HG03159 (cell line): ENCODE measurements around the gene PNPLA6.

ENCODE experiments used
- ATAC-seq: cut with Tn5 transposase; IDR thresholded peaks from one replicate; pipeline ENCODE4 v1.9.1; 2021; ENCODE audit warnings: mild to moderate bottlenecking, moderate library complexity; ENCODE audit not compliant: unreplicated experiment

Gene PNPLA6

DNA sequence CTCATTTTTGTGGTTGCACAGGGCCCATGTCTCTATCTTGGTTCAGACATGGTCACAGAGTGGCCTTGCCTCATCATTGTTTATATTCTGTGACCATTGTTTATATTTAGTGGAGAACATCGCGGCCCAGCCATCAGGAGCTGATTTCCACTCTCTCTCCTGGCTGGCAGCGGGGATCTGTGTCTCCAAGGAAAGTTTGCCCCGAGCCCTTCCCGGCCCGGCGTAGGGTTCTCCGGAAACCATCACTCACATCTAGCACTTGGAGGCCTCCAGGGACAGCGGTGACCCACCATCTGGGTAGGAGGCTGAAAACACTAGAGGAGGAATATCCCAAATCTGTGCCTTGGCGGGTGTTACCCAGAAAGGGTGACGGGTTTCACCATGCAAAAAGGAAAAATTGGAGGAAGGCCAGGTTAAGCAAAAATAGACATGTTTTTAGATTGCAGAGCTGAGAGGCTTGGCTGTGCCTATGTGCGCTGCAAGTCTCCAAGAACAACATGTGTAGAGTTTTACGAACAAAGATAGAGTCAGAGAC is 20.3 kb upstream of the PNPLA6 start:
- ATAC-seq, result no peak

DNA sequence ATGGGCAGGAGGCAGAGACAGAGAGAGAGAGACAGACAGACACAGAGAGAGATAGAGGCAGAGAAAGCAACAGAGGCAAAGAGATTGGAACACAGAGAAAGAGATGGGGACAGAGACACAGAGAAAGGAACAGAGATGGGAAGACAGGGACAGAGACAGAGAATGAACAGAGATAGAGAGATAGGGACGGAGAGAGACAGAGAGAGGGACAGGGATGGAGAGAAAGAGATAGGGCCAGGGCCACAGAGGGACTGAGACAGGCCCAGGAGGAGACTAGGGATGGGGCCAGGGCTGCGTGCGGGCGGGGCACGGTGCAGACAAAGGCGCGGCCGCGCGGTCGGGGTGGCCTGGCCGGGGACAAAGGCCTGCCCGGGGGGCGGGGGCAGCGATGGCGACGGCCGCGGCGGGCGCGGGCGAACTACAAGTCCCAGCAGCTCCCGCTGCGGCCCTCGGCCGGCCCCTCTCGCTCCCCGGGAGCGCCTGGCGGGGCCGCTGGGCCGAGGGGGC is 19.8 kb upstream of the PNPLA6 start, which contains the start of gene ZNF358:
TSS of gene ZNF358 (plus strand) at position 459 of the 507 bp plus-strand sequence. CDS start 3,140 bp downstream, outside the sequence.
- no peak for ATAC-seq

DNA sequence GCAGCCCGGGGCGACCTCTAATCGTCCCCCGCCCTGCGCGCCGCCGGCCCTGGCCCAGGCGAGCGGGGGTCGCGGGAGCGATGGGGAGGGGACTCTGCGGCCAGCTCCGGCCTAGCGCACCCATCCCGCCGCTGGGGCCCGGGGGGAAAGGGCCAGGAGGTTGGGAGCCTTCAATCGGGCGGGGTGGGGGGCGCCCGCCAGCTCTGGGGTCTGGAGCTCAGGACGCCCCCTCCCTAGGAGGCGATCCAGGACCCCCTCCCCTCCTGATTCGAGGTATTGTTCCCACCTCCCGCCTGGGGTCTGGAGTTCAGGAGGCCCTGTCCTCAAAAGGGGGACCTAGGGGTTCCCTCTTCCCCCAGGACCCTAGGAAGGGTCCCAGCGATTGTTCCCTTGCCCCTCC is 19.2 kb upstream of the PNPLA6 start:
- ATAC-seq, result no peak

DNA sequence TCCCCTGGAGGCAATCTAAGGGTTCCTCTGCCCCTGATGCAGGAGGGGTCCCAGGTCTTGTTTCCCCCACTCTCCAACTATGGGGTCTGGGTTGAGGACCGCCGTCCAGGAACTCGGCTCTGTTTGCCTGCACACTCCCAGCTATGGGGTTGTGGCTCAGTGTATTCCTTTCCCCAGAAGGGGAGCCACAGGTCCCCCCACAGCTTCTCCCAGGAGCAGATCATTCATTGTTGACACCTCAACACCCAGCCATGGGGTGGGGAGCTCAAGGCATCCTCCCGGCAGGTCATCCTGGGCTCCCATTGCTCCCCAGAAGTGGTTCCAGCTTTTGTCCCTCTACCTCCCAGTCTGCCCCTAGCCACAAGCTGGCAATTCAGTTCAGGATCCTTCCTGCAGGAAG is 18.6 kb upstream of the PNPLA6 start:
- ATAC-seq, result no peak

DNA sequence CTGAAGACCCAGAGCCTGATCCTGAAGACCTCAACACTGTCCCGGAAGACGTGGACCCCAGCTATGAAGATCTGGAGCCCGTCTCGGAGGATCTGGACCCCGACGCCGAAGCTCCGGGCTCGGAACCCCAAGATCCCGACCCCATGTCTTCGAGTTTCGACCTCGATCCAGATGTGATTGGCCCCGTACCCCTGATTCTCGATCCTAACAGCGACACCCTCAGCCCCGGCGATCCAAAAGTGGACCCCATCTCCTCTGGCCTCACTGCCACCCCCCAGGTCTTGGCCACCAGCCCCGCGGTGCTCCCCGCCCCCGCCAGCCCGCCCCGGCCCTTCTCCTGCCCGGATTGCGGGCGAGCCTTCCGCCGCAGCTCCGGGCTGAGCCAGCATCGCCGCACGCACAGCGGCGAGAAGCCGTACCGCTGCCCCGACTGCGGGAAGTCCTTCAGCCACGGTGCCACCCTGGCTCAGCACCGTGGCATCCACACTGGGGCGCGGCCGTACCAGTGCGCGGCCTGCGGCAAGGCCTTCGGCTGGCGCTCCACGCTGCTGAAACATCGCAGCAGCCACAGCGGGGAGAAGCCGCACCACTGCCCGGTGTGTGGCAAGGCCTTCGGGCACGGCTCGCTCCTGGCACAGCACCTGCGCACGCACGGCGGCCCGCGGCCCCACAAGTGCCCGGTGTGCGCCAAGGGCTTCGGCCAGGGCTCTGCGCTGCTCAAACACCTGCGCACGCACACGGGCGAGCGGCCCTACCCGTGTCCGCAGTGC is 16.0 kb upstream of the PNPLA6 start:
- ATAC-seq, result no peak

DNA sequence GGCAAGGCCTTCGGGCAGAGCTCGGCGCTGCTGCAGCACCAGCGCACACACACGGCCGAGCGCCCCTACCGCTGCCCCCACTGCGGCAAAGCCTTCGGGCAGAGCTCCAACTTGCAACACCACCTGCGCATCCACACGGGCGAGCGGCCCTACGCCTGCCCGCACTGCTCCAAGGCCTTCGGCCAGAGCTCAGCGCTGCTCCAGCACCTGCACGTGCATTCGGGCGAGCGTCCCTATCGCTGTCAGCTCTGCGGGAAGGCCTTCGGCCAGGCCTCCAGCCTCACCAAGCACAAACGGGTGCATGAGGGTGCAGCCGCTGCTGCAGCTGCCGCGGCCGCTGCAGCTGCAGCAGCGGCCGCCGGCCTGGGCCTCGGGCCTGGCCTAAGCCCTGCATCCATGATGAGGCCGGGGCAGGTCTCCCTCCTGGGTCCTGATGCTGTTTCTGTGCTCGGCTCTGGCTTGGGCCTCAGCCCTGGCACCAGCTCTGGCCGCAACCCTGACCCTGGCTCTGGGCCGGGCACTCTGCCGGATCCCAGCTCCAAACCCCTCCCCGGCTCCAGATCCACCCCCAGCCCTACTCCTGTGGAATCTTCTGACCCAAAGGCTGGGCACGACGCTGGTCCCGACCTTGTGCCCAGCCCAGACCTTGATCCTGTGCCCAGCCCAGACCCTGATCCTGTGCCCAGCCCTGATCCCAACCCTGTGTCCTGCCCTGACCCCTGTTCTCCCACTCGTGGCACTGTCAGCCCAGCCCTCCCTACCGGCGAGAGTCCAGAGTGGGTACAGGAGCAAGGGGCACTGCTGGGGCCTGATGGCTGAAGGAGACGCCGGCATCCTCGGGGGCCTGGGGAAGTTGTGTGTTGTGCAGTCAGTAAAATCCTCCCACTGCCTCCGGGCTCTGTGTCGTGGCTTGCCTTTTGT is 15.1 kb upstream of the PNPLA6 start:
- ATAC-seq, result no peak

DNA sequence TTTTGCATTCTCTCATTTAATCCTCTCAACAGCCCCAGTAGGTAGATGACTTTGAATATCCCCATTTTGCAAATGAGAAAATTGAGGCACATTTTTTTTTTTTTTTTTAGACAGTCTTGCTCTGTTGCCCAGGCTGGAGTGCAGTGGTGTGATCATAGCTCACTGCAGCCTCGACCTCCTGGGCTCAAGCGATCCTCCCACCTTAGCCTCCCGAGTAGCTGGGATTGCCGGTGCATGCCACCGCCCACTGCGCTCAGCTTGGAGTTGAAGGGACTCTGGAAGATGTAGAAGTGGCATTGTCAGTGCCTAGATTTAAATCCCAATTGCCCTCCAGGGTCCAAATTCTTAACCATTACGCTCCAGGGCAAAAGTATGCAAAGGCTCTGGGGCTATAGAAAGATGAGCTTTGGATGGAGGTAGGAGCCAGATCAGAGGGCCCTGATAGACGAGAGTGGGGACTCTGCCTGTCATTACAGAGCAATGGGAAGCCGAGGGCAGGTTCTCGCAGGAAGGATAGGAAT is 13.9 kb upstream of the PNPLA6 start:
- no peak for ATAC-seq

DNA sequence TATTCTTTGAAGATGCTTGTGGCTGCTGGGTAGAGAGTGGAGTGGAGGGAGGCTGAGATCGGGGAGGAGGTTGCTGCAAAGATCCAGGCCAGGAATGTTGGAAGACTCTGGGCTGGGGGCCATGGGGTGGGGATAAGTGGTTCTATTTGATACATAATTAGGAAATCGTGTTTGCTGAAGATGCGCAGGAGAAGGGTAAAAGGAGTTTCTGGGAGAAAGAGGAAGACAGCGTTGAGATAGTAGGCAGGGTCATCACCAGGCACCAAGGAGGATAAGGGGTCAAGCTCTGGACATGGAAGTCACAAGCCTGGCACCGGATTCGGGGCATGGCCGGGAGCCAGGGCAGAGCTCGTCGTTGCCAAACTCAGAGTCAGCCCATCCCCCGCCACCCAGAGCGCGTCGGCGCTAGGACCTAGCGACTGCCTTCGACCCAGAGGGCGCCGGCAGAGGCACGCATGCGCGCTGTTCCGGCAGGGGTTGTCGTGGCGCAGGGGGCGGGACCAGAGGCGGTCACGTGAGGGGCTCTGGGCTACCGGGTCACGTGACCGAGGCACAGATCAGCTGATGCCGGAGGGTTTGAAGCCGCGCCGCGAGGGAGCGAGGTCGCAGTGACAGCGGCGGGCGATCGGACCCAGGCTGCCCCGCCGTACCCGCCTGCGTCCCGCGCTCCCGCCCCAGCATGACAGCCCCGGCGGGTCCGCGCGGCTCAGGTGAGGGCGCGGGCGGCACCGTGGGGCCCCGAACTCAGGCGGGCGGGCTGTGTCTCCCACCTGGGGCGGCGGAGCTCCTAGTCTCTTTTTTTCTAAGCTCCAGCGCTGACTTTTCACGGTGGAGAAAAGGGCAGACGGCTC is 13.2 kb upstream of the PNPLA6 start, which contains the start of gene MCOLN1:
TSS of gene MCOLN1 (plus strand) at position 553 of the 851 bp plus-strand sequence. CDS start at position 680, 127 bp downstream.
- ATAC-seq, result peak; percentile 75

DNA sequence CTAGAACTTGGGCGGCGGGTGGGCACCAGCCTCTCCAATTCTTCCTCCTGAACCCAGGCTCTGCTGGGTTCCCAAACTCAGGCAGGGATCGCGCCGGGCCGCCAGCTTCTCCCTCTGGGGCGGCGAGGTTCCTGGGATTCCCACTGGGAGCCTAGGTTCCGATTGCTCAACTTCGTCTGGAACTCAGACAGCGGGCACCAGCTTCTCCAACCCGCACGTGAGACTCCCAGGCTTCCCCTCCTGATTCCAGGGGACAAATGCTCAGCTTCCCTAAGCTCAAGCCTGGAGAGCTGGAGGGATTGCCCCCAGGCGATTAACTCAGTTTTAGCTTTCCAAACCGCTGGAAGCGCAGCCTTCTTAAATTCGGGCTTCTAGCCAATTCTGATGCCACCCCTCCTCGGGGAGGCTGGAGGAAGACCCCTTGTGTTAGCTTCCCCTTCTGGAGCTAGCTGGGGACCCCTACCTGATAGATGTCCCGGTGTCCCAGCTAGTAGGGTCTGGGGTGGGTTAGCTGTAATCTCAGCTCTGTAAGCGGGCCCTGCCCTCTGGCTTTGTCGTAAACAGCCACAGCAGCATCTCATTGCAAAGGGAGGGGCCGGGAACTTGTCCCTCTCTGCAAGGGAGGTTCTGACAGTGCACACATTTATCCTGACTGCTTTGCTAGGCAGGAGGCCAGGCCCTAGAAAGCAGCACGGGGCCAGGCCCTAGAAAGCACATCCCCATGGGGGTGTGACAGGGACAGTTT is 12.4 kb upstream of the PNPLA6 start:
- no peak for ATAC-seq

DNA sequence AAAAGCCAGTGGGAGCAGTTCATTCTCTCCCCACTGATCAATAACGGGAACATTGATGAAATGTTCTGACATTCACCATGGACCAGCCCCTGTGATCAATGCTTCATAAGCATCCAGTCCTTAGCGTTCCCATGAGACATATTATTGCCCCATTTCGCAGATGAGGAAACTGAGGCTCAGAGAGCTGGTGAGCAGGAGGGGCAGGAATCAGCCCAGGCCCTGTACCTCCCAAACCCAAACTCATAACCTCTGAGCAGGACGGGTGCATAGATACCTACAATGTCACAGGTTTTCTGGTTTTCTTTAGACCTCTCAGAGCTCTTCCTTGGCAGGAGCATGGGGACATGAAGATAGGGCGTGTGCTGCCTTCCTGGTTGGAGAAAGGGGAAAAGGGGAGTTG is 11.0 kb upstream of the PNPLA6 start:
- no peak for ATAC-seq

DNA sequence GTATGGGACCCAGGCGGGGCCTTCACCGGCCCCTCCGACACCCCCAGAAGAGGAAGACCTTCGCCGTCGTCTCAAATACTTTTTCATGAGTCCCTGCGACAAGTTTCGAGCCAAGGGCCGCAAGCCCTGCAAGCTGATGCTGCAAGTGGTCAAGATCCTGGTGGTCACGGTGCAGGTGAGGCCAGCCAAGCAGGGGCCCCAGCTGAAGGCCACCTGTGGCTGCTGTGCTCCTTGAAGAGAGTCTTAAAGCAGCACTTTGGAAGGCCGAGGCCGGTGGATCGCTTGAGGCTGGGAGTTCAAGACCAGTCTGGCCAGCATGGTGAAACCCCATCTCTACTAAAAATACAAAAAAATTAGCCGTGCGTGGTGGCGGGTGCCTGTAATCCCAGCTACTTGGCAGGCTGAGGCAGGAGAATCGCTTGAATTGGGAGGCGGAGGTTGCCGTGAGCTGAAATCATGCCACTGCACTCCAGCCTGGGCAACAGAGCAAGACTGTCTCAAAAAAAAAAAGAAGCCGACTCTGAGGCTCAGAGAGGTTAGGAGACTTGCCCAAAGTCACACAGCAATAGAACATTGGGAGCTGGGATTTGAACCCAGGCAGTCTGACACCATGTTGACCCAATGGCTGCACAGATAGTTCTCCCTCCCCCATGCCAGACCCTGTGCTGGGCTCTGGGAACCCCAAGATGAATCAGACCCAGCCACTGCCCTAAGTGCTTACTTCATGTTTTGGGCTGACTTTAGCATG is 10.4 kb upstream of the PNPLA6 start:
- no peak for ATAC-seq

DNA sequence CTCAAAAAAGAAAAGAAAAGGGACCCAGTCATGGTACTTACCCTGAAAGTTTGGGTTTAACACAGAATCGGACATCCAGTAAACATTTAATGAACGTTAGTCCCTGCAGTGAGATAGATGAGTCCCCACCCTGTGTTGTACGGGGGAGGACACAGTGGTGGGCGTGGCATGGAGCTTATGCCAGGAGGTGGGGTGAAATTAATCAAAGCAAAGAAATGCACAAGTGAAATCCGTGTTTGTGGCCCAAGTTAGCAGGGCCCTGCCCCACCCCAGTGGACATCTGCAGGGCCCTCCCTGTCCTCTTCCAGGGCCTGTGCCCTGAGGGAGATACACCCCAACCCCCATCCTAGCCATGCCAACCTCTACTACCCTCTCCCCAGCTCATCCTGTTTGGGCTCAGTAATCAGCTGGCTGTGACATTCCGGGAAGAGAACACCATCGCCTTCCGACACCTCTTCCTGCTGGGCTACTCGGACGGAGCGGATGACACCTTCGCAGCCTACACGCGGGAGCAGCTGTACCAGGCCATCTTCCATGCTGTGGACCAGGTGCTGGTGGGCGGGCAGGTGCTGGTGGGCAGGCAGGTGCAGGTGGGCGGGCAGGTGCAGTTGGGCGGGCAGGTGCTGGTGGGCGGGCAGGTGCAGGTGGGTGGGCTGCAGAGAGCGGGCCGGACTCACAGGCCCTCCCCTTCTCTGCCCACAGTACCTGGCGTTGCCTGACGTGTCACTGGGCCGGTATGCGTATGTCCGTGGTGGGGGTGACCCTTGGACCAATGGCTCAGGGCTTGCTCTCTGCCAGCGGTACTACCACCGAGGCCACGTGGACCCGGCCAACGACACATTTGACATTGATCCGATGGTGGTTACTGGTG is 9.2 kb upstream of the PNPLA6 start:
- no peak for ATAC-seq

DNA sequence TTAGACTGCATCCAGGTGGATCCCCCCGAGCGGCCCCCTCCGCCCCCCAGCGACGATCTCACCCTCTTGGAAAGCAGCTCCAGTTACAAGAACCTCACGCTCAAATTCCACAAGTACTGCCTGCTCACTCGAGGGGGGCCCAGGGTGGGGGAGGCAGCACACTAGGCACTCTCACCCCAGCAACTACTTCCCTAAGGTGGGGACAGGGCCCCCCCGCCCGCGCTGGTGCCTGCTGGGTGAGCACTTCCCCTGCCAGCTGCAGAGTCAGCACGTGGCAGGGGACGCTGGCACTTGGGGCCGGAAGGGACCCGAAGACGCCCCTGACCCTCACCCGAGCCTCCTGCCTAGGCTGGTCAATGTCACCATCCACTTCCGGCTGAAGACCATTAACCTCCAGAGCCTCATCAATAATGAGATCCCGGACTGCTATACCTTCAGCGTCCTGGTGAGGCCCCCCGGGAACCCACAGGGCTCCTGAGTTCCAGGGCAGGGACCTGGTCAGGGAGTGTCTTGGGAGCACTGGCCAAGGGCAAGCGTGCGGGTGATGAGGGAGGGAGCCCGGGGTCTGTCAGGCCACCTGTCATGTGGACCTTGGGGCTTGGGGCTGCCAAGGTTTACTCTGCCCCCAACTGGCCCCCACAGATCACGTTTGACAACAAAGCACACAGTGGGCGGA is 7.9 kb upstream of the PNPLA6 start:
- no peak for ATAC-seq

DNA sequence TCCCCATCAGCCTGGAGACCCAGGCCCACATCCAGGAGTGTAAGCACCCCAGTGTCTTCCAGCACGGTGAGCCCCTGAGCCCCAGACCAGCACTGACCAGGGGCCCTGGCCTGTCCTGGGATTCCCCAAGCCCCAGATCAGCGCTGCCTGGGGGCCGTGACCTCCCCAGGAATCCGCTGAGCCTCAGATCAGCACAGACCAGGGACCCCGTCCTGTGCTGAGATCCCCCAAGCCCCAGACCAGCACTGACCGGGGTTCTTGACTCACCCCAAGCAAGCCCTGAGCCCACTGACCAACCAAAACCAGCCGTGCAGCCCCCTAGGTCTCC is 7.4 kb upstream of the PNPLA6 start:
- no peak for ATAC-seq

DNA sequence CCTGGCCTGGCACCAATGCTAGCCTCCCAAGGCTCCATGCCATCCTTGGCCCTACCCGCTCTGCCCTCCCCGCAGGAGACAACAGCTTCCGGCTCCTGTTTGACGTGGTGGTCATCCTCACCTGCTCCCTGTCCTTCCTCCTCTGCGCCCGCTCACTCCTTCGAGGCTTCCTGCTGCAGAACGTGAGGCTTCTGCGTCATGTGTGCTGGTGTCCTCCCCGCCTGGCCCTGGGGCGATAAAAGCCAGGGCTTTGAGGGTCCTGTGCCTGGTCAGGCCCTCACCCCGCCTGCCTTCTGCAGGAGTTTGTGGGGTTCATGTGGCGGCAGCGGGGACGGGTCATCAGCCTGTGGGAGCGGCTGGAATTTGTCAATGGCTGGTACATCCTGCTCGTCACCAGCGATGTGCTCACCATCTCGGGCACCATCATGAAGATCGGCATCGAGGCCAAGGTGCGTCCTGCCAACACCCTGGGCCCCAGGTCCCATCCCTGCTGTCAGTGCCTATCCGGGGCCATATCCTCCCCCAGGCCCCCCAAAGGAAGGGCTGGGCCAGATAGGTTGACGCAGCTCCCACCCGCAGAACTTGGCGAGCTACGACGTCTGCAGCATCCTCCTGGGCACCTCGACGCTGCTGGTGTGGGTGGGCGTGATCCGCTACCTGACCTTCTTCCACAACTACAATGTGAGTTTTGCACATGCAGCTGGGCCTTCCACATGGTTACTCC is 6.8 kb upstream of the PNPLA6 start:
- no peak for ATAC-seq

DNA sequence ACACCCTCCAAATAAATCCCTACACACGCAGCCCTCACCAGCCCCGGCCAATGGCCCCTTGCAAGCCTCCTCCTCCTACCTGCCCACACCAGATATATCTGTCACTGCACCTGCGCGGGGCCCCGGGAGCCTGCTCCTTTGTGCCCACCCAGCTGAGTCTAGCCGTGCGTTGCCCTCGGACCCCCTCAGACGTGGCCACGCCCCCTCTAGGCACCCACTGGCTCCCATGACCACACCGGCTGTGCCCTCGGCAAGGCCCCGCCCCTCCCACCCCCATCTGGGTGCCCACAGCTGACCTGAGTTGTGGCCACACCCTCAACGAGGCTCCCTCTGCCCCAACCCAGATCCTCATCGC is 6.3 kb upstream of the PNPLA6 start:
- no peak for ATAC-seq
